ENCODE results near the gene IQSEC1. TPM values are rescaled to one million over a fixed set of nuclear protein-coding genes. Genes with fewer than 3 reads are reported as not detected.

Gene IQSEC1
- total and polyA plus RNA-seq, 2 donors (not counting 3 experiments of a cell fraction or from before 2014, with no cell fraction given): 5.2 to 18.0 TPM

DNA sequence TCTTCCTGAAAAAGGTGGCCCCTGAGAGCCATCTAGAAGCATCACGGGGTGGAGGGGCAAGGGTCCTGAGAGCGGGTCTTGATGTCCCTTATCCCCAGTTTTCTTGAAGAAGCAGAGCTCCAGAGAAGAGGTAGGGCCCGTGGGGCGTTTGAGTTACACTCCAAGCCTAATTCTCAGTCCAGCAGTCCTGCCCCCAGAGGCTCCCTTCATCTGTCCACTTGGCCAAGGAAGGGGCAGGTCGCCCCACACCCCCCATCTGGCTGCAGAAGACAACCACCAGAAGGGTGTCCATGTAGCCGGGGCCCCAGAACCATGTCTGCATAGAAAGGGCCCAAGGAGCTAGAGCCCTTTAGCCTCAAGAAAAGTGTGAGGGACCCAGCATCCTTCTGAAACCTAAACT lies 206.4 kb downstream of the IQSEC1 start:
- Histone ChIP-seq H3K4me3 (replicated peaks in 1 of 3; ENCODE audit: insufficient read depth in 1 of 3, low read depth in 1 of 3, low read length in 3 of 3) (no peak overlapping the region), H2AFZ (ENCODE audit: low read depth, low read length) (no peak overlapping the region), H3K27me3 (ENCODE audit: control insufficient read depth in 2 of 2, insufficient read depth in 2 of 2, low read length in 2 of 2) (no peaks in the 10 kb centered on the region), H3K36me3 (ENCODE audit: control insufficient read depth in 2 of 2, extremely low read depth in 1 of 2, insufficient read depth in 2 of 2, low read length in 2 of 2) (no peaks in the 10 kb centered on the region), H4K20me1 (replicated peaks; ENCODE audit: control insufficient read depth, extremely low read depth, insufficient read depth, low read length) (no peaks in the 10 kb centered on the region), H3K27ac (ENCODE audit: insufficient read depth, low read depth, low read length) (no peak overlapping the region), H3K9ac (replicated peaks; ENCODE audit: extremely low read depth, insufficient read depth, low read length) (no peak overlapping the region), H3K4me2 (ENCODE audit: insufficient read depth, low read length) (no peak overlapping the region), H3K79me2 (ENCODE audit: control insufficient read depth, insufficient read depth, low read length) (no peaks in the 10 kb centered on the region), H3K4me1 (ENCODE audit: control insufficient read depth, extremely low read depth, insufficient read depth, low read length) (no peaks in the 10 kb centered on the region), H3K9me3 (replicated peaks; ENCODE audit: control insufficient read depth, insufficient read depth, low read length) (no peaks in the 10 kb centered on the region), H3K9me1 (replicated peaks; ENCODE audit: control insufficient read depth, extremely low read depth, insufficient read depth, low read length) (no peaks in the 10 kb centered on the region)
- ChIA-PET CTCF (interaction anchor here (1.0 to 8.0 kb wide), 7 partner anchors 22 to 129 kb away, joined by 3 to 101 read pairs (median 13); partner anchors contain the start of gene RPL32), POLR2A (no interaction called here)
- FAIRE-seq (no peak), DNase-seq (ENCODE audit: low read depth, low spot score) (no peak)
- intact Hi-C loops (cut with micrococcal nuclease) (no loop called here), dilution Hi-C loops (cut with MboI; ENCODE audit: extremely low pct_ligation_motif_present, low sequenced_read_pairs) (no loop called here)
- no TSS peak for BruUV-seq (replicated peaks)
- TF ChIP-seq POLR2A (IDR thresholded peaks at IDR 0.05; ENCODE audit: low read depth, low read length) (no peak), CTCF (IDR thresholded peaks at IDR 0.05; ENCODE audit: extremely low read depth in 1 of 2, insufficient read depth in 1 of 2, low read depth in 1 of 2, low read length in 2 of 2) (no peak), GATA2 (IDR thresholded peaks at IDR 0.05; ENCODE audit: insufficient read depth, insufficient read length, low read depth, low read length) (no peak), FOS (IDR thresholded peaks at IDR 0.05; ENCODE audit: borderline replicate concordance, insufficient read depth, low read length) (no peak), POLR2AphosphoS5 (IDR thresholded peaks at IDR 0.05; ENCODE audit: insufficient read depth, low read depth, low read length) (no peak), JUN (IDR thresholded peaks at IDR 0.05; ENCODE audit: borderline replicate concordance, insufficient read depth, insufficient read length, low read depth) (no peak), EZH2 (IDR thresholded peaks at IDR 0.05; ENCODE audit: borderline replicate concordance, low read depth, low read length, severe bottlenecking) (no peak), MYC (IDR thresholded peaks at IDR 0.05; ENCODE audit: low read depth, low read length) (no peak)
- TF ChIP-seq, protein P1, sequence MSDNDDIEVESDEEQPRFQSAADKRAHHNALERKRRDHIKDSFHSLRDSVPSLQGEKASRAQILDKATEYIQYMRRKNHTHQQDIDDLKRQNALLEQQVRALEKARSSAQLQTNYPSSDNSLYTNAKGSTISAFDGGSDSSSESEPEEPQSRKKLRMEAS (IDR thresholded peaks at IDR 0.05; ENCODE audit: insufficient read depth, insufficient read length): no peak
